ENCODE data around the gene MTARC2.
"Not testable (repeated sequence)": the region's sequence is repeated elsewhere in the genome, so short reads cannot be mapped to it uniquely, and the experiment has no call there.

MTARC2 gene

DNA sequence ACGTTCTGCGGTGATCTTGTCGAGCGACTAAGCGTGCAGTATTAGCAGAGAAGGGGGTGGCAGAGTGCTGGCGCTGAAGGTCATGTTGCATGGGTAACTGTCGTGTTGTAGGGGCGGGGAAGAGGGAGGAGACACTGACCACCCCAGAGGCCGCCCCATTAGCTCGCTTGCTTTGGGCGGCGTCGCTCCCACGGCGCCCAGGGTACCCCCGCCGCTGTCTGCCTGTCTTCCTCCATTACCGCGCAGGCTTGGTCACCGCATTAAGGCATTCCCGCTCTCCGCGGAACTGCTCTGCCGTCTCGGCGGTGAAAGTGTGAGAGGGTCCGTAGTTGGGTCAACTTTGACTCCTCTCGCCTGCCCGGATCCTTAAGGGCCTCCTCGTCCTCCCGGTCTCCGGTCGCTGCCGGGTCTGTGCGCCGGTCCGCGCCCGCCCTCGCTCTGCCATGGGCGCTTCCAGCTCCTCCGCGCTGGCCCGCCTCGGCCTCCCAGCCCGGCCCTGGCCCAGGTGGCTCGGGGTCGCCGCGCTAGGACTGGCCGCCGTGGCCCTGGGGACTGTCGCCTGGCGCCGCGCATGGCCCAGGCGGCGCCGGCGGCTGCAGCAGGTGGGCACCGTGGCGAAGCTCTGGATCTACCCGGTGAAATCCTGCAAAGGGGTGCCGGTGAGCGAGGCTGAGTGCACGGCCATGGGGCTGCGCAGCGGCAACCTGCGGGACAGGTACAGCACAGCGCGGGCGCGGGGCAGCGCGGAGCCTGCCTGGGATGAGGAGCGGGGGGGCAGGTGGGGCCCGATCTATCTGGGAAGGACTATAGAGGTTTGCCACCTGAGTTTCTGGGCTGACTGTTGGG lies at the start of gene MTARC2:
TSS of gene MTARC2 (plus strand) at position 234 of the 846 bp plus-strand sequence. CDS start at position 444, 210 bp downstream.
- no peak for DNase-seq (ENCODE audit: low read depth in 2 of 2, low spot score in 1 of 2)

DNA sequence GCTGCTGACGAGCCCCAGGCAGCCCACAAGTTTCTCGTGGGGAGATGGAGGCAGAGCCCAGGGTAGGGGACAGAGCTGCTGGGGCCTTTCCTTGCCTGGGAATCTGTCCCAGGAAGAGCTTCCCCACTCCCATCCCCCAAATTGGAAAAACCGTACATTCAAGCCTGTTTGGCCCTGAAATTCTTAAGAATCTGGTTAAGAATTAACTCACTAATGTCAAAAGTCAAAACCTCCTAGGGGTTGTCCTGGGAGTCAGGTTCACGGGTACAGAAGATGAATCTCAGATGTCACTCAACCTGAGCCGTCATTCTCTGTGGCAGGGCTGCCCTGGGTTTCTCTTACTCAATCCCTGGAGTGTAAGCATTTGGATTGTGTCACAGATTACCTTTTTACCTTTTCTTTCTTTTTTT lies 49.5 kb upstream of the MTARC2 start:
- DNase-seq (ENCODE audit: low read depth in 2 of 2, low spot score in 1 of 2) = no peak

DNA sequence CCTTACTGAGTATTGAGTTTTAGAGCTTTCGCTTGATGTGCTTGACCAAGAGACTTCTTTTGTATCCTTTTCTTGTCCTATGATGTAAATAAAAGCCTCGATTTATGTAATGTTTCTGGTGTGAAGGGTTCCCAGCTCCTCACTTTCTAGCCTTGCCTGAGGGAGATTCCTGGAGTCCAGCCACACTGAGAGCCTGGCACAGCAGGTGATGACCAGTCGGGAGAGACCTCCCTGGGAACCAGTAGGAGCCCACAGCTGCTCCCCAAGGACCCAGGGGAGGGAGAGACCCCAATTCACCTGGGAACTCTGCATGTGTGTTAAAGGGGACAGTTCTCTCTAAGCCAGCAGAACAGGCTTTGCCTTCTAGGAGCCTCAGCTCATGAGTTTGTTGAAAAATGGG lies 49.1 kb upstream of the MTARC2 start:
- DNase-seq (ENCODE audit: low read depth in 2 of 2, low spot score in 1 of 2) = no peak

DNA sequence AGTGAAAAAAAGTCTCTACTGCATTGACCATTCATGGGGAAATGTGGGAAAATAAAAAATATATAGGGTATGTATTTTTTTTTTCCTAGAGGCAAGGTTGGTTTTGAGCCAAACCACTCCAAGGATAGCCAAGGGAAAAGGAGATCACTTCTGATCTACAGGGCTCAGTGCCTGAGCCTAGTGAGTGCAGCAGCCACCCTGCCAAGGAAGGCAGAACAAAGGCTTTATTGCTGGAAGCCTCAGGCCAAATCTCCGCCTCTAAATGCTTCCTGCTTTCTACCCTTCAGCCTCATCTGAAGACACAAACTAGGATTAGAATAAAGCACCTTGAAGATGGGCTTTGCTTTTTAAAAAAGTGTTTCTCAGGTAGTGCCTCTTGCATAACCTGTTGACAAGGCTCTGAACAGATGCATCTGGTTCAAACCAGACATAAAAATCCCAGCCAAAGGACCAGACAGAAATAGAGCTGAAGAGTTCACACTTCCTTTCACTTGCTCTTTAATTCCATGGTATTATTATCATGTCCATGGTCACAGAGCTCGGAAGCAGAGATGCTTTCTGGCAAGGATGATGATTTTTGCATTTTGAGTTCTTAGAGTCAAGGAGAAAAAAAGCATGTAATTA lies 47.5 kb upstream of the MTARC2 start:
- DNase-seq (ENCODE audit: low read depth in 2 of 2, low spot score in 1 of 2) = no peak

DNA sequence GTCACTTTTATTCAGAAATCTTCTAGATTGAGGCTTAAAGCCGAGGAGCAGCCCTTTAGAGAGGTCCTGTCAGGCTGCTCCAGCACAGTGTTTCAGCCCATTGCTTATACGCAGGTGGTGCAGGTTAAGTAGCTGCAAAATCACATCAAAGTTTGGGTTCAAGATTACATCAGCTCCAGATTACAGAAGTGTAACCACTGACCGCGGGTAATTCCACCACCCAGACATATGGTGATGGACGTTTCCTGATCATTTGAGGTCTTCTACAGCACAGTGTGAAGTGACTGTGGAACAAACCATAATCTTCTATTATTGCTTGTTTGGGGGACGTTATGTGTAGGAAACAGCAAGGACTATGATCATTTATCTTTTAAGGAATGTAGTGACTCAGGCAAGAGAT lies 46.1 kb upstream of the MTARC2 start:
- DNase-seq (ENCODE audit: low read depth in 2 of 2, low spot score in 1 of 2) = no peak

DNA sequence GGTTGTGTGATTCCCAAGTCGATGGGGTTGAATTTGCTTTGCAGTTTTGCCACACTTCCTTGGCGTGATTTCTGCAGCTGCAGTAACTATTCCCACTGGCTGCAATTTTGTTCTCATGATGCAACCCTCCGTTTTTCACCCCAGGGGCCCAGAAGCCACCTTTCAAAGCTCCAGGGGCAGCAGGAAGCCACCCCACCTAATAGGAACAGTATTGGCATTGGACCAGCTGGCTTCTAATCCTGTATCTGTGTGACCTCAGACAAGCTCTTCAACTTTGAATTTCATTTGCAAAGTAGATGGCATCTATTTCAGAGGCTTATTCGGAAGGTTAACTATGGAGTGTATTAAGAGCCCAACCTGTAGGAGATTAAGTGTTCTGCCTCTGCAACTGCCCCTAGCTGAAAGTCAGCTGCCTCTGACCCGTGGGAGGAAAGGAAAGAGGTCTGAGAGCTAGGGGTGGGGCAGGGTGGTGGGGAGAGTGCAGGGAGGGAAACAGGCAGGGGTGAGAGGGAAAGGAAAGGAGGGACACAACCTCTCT lies 45.3 kb upstream of the MTARC2 start:
- DNase-seq (ENCODE audit: low read depth in 2 of 2, low spot score in 1 of 2) = no peak

DNA sequence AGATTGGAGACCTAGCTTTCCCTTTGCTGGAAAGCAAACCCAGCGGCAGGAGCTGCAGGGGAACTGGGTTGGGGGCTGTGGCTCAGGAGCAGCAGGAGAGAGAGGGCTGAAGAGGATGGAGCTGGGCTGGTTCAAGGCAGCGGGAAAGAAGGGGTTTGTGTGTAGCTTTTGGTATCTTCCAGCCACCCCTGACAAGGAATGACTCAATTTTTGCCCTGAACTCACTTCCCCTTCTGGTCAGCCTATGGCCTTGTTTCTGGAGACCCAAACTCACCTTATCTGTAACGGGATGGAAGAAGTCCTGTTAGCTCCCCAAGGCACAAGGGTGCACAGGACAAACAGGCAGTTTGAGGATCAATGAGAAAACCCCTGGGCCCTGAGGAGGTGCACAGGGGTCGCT lies 44.8 kb upstream of the MTARC2 start:
- no peak for DNase-seq (ENCODE audit: low read depth in 2 of 2, low spot score in 1 of 2)

DNA sequence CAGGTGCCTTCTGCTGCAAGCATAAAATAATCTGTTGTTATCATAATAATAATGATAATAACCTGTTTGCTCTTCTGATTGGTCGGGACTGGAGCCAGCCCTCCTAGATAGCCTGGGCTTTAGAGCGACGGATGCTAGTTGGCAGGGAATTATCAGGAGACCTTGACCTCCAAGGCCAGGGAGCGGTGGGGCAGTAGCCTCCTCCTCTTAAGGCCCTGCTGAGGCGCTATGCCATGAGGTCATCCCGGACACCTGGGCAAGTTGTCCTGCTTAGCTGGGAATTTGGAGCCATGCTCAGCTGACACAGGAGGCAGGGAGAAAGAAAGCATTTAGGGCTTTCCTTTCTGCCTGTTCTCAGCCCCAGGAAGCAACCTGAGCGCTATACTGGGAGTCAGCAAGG lies 42.3 kb upstream of the MTARC2 start:
- DNase-seq (ENCODE audit: low read depth in 2 of 2, low spot score in 1 of 2) = no peak

DNA sequence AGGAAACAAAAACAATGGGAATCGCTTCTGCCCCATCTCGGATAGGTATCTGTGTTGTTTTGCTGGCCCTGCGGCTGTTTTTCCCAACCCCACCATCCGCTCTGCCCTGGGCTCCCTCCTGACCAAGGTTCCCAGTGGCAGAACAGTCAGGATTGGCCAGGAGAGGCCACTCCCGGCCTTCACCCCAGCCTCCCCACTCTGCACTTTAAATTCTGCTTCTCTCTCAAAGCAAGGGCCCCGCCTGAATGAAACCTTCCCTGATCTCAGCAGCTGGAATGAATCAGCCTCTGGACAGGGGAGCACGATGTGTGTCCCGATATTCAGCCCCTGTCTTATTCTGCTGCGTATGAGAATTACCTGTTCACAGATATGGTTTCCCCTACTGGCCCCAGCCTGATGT lies 41.6 kb upstream of the MTARC2 start:
- DNase-seq (ENCODE audit: low read depth in 2 of 2, low spot score in 1 of 2) = no peak

DNA sequence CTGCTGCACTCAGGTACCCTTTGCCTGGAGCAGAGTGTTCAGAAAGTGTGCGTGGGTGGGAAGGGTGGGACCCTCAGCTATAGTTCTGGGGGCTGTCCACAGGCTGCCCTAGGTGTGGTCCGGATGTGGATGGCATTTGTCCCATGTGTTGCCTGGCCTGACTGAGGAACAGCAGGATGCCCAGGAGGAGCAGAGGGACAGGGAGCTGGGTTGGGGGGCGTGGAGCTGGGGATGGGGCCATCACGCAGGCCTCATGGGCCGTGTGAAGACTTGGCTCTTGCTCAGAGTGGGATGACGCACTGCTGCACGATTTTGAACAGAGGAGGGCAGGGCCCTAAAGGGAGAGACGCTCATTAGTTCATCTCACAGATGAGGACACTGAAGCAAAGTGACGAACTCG lies 41.0 kb upstream of the MTARC2 start:
- no peak for DNase-seq (ENCODE audit: low read depth in 2 of 2, low spot score in 1 of 2)

DNA sequence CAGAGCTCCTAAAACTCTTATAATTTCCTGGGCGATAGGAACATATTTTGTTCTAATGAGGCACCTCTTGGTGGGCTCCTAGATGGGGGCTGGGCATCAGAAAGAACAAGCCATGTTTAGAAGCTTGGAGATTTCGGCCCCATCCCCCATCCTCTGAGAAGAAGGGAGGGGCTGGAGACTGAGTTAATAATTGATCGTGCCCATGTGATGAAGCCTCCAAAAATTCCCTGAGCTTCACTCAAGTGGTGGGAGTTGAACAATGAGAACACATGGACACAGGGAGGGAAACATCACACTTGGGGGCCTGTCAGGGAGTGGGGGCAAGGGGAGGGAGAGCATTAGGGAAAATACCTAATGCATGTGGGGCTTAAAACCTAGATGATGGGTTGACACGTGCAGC lies 39.9 kb upstream of the MTARC2 start:
- DNase-seq (ENCODE audit: low read depth in 2 of 2, low spot score in 1 of 2) = no peak

DNA sequence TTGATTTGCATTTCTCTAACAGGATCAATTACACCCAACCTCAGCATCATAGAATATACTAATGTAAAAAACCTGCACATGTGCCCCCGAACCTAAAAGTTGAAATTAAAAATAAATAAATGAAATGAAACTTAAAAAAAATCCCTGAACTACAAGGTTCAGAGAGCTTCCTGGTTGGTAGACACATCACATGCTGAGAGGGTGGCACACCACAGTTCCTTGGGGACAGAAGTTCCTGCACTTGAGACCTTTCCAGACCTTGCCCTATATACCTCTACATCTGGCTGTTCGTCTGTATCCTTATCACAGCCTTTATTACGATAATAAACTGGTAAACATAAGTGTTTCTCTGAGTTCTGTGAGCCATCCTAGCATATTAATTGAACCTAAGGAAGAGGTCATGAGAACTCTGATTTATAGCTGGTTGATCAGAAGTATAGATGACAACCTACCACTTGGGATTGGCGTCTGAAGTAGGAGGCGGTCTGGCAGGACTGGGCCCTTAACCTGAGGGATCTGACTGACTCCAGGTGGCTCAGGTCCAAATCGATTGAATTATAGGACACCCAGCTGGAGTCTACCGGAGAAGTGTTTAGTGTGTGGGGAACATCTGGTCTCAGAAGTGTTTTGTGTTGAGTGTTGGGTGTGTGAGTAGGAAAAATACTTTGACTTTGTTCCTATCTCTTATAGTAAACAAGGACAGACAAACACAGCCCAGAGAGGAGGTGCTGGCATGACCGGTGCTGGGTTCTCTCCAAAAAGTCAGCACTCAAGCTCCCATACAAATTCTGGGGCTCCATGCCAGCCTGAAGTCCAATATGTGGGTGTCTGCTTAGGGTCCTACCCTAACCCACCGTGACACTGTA lies 39.0 kb upstream of the MTARC2 start:
- DNase-seq (ENCODE audit: low read depth in 2 of 2, low spot score in 1 of 2) = no peak

DNA sequence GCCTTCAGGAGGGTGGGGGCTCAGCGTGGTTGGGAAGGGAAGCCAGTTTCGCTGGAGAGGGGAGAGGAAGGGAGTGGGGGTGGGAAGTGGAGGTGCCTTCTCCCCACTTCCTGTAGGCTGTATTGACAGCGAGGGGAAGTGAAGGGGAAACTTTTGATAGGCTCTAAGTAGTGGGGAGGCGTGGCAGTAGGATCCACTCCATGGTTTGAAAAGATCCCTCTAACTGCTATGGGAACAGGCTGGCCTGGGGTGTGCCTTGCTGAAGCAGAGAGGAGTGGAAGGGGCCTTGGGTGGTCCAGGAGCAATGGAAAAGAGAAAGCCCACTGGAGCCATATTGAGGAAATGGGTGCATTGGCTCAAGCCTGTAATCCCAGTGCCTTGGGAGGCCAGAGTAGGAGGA lies 37.8 kb upstream of the MTARC2 start:
- no peak for DNase-seq (ENCODE audit: low read depth in 2 of 2, low spot score in 1 of 2)

DNA sequence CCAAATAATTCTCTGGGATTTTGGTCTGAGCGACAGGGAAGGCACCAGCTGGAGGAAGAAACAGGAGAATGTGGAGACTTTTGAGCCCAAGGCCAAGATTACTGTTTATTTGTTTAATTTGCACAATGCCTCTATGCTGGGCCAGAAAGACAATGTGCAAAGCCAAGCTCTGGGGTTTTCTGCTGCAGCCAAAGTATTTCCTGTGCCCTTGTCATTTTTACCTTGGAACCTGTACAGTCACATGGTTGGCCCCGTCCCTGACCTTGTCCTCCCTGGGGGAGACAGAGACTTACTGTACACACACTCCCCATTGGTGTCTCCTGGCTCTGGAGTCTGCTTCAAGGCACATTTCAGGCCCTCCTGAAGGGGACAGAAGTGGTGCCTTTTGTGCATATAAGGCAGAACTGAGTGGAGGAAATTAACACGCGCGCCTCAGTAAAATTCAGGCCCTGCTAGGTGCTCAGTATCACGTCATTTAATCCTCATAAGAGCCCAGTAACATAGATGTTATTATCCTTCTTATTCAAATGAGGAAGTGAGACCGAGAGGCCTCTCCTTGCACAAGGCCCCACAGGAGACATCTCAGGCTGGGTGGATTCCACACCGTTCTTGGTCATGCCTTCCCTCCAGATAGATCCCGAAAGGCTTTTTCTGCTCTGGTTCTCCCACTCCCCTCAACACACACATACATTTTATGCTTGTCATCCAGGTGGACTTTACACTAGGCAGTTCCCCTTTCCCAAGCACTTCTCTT lies 36.9 kb upstream of the MTARC2 start:
- no peak for DNase-seq (ENCODE audit: low read depth in 2 of 2, low spot score in 1 of 2)

DNA sequence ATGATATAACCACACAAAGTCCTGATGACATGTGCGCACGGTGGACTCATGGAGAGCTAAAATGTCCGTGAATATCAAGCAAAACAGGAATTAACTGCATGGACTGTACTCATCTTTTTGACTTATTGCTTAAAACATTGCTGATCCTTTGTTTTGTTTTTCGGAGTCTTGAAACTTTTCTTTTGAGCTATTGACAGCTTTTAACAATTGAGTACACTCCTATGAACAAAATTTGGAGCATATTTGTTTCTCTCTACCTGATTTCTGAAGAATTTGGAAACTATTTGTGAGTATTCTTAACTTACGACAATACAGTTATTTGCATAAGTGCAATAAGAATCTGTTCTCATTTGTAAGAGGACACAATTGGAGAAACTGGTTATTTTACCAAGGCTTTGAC lies 32.1 kb upstream of the MTARC2 start:
- not testable (repeated sequence) for DNase-seq (ENCODE audit: low read depth in 2 of 2, low spot score in 1 of 2)

DNA sequence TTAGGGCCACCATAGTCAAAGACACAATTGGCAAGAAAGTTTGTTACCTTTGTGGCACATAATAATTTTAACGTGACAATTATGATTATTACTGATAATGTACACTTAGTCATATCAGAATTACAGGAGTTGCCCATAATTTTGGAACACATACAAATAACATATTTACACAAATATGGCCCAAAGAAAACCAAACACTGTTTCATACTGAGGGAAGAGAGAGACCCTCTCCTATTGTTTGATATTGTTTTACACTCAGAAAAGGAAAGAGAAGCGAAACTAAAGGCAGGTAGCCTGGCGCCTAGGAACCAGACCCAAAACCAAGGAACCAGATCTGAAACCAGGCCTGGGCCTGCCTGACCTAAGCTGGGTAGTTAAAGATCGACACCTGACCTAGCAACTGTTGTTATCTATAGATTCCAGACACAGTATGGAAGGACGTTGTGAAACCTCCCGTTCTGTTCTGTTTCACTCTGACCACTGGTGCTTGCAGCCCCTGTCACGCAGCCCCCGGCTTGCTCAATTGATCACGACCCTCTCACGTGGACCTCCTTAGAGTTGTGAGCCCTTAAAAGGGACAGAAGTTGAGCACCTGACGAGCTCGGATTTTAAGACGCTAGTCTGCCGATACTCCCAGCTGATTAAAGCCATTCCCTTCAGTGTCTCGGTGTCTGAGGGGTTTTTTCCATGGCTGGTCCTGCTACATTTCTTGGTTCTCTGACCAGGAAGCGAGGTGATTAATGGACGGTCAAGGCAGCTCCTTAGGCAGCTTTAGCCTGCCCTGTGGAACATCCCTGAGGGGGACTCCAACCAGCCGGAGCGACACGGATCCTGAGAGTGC lies 30.1 kb upstream of the MTARC2 start:
- DNase-seq (ENCODE audit: low read depth in 2 of 2, low spot score in 1 of 2) = no peak

DNA sequence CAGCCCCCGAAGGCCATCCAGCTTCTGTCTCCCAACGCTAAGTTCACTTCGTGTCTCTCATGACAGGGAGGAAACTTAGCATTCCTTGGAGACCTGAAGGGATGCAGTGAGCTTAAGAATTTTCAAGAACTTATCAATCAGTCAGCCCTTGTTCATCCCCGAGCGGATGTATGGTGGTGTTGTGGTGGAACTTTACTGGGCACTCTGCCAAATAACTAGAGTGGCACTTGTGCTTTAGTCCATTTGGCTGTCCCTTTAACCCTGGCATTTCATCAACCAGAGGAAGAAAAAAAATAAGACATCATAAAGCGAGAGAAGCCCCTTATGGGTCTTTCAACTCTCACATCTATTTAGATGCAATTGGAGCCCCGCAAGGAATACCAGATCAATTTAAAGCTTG lies 26.9 kb upstream of the MTARC2 start:
- DNase-seq (ENCODE audit: low read depth in 2 of 2, low spot score in 1 of 2) = not testable (repeated sequence)

DNA sequence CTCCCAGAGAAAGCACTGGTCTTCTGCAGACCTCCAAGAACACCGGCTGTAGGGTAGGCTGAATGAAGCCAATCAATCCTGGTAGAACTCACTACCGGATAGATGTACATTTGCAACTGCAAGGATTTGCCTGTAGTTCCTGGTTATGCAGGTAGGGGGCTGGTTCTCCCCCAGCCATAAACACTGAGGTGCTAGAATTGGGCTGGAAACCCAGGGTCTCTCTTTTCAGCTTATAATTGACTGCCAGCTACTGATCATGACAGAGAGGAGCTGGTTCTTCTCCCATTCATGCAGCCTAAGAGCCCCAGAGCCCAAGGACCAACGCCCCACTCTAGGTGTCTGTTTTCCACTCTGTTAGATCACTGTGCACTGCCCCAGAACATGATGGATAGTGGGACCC lies 21.5 kb upstream of the MTARC2 start:
- DNase-seq (ENCODE audit: low read depth in 2 of 2, low spot score in 1 of 2) = no peak

DNA sequence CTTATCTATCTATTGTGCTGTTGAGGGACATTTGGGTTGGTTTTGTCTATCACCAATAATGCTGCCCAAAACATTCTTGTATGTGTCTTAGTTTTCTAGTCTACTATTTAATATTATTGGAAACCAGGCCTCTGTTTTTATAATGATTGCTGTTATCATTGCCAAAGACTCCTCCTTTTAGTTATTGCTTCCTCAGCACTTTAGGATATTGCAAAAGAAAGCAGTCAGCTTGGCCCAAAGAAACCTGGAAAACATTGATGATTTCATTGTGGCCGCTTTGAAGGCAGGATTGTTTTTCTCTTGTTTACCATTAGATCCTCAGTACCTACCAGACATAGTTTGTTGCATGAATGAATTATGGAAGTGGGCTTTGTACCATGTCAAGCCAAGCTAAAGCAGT lies 20.6 kb upstream of the MTARC2 start:
- no peak for DNase-seq (ENCODE audit: low read depth in 2 of 2, low spot score in 1 of 2)

DNA sequence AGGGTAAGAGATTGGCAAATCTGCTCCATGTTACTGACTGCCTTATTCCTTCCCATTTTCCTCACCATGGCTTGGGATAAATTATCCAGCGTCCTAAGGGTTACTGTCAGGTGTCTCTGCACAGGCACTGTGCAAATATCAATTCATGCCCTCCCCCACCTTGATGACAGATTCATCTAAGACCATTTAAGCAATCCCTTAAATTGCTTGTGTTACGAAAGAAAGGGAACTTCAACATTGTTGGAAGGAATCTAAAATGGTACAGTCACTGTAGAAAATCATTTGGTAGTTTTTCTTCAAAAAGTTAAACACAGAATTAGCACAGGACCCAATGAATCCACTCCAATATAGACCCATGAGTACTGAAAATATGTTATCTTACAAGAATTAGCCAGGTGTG lies 17.6 kb upstream of the MTARC2 start:
- DNase-seq (ENCODE audit: low read depth in 2 of 2, low spot score in 1 of 2) = no peak
